PC-3 (cell line): ENCODE results near the gene MRPS27. TPM values are rescaled to one million over a fixed set of nuclear protein-coding genes. Genes with fewer than 3 reads are reported as not detected.

Source experiments
- ATAC-seq: fragments of 200-7000 bp; cut with Tn5 transposase; 2 replicates; pipeline ENCODE4 v1.9.1; 2020; ENCODE audit warnings: mild to moderate bottlenecking, moderate library complexity
- BruUV-seq: library from RNA; stranded (reverse); fragments of 400-500 nt; replicated peaks from 2 replicates; lab custom pipeline; 2021; lab: Mats Ljungman, UMichigan
- CTCF ChIA-PET: fragments of 300-600 bp; sonication (Branson Sonifier 250); formaldehyde crosslinking; loops from one replicate; lab custom pipeline; 2022; ENCODE audit warnings: antibody characterized with exemption; lab: Charles Lee
- POLR2A ChIA-PET: fragments of 300-600 bp; sonication (Branson Sonifier 250); formaldehyde crosslinking; loops from one replicate; lab custom pipeline; 2022; ENCODE audit warnings: antibody characterized with exemption; ENCODE audit not compliant: unreplicated experiment; lab: Charles Lee
- DNase-seq: peaks from one replicate; pipeline ENCODE4 v3.0.0-alpha.2; 2015
- H2AFZ ChIP-seq: fragments of 300-600 bp; sonication (generic); 2 replicates; pipeline ENCODE4 v1.6.0; 2016; ENCODE audit warnings: antibody characterized with exemption, low read length
- H3F3A ChIP-seq: fragments of 300-600 bp; sonication (generic); one replicate; pipeline ENCODE4 v1.6.0; 2017; ENCODE audit warnings: antibody characterized with exemption, low read length, control low read depth, mild to moderate bottlenecking; ENCODE audit not compliant: unreplicated experiment
- H3K27ac ChIP-seq: fragments of 300-600 bp; sonication (generic); 2 replicates; pipeline ENCODE4 v1.5.1; 2016; ENCODE audit warnings: mild to moderate bottlenecking, low read length
- H3K27me3 ChIP-seq: fragments of 300-600 bp; sonication (generic); 2 replicates; pipeline ENCODE4 v1.6.1; 2016; ENCODE audit warnings: low read length, mixed read lengths
- H3K36me3 ChIP-seq: fragments of 300-600 bp; sonication (generic); 2 replicates; pipeline ENCODE4 v1.6.1; 2016; ENCODE audit warnings: low read depth, mixed run types, low read length, mixed read lengths
- H3K4me1 ChIP-seq: fragments of 300-600 bp; sonication (generic); 2 replicates; pipeline ENCODE4 v1.5.1; 2016; ENCODE audit warnings: low read length; ENCODE audit not compliant: insufficient read depth
- H3K4me2 ChIP-seq: fragments of 300-600 bp; sonication (generic); 2 replicates; pipeline ENCODE4 v1.6.0; 2016; ENCODE audit warnings: low read length
- H3K4me3 ChIP-seq: fragments of 300-600 bp; sonication (generic); 2 replicates; pipeline ENCODE4 v1.5.1; 2016; ENCODE audit warnings: mild to moderate bottlenecking, low read length, mixed read lengths
- H3K79me2 ChIP-seq: fragments of 300-600 bp; sonication (generic); 2 replicates; pipeline ENCODE4 v1.6.1; 2017; ENCODE audit warnings: low read length, mixed read lengths
- H3K9ac ChIP-seq: fragments of 300-600 bp; sonication (generic); 2 replicates; pipeline ENCODE4 v1.6.0; 2016; ENCODE audit warnings: mild to moderate bottlenecking, low read length
- H3K9me2 ChIP-seq: fragments of 300-600 bp; sonication (generic); replicated peaks from 2 replicates; pipeline ENCODE4 v1.6.1; 2016; ENCODE audit warnings: mixed run types, low read length, mixed read lengths
- H3K9me3 ChIP-seq: fragments of 300-600 bp; sonication (generic); 2 replicates; pipeline ENCODE4 v1.6.1; 2016; ENCODE audit warnings: low read length, mixed read lengths
- H4K20me1 ChIP-seq: fragments of 300-600 bp; sonication (generic); 2 replicates; pipeline ENCODE4 v1.6.1; 2016; ENCODE audit warnings: low read length, mixed read lengths
- CTCF ChIP-seq: fragments of 300-600 bp; sonication (generic); conservative IDR thresholded peaks from 2 replicates; pipeline ENCODE4 v1.5.1; 2017; ENCODE audit warnings: antibody characterized with exemption, low read depth, mild to moderate bottlenecking, low read length
- EZH2 ChIP-seq: fragments of 300-600 bp; sonication (generic); IDR thresholded peaks from one replicate; pipeline ENCODE4 v1.6.1; 2017; ENCODE audit warnings: antibody characterized with exemption, mild to moderate bottlenecking, low read length; ENCODE audit not compliant: unreplicated experiment
- EZH2phosphoT487 ChIP-seq: fragments of 300-600 bp; sonication (generic); IDR thresholded peaks from 2 replicates; pipeline ENCODE4 v1.6.1; 2018; ENCODE audit warnings: mild to moderate bottlenecking, antibody characterized with exemption, low read length, borderline replicate concordance
- intact Hi-C: fragments of 100-400 bp; cut with micrococcal nuclease; formaldehyde crosslinking; loops from 2 replicates; pipeline ENCODE4 v1.9.0; 2023
- total RNA-seq: library from RNA; depleted of rRNA; stranded (reverse); fragments of >200 nt; gene quantifications from 2 replicates; pipeline ENCODE4 v1.2.3, GENCODE V29; 2014

MRPS27 gene
- total RNA-seq, 1 experiment from 2014 or later = 59.0 TPM

DNA sequence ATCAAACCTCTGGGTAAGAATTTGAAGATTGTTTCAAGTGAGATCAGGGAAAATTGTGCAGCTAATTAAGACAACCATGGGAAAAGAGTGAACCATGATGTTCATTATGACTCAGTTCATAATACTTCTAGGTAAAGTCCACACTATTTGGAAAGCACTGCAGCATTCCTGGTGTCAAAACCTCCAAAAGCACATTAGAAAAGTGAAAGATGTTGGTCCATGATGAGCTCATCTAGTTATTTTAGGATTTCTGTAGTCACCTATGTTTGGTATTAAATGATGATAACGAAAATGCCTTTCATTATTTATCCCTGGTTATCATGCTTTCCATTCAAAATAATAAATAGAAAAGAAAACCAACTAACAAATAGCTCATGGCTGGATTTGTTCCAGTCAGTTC is 49.3 kb upstream of the MRPS27 start:
- Histone ChIP-seq H2AFZ (no peak overlapping the region), H3K4me1 (0 out of 2 replicates have a peak, but pooled peaks cover 4% of the 10 kb centered on the region), H3K4me2 (no peak overlapping the region), H3K9me3 (no peaks in the 10 kb centered on the region), H3K4me3 (no peak overlapping the region), H3K9ac (no peak overlapping the region), H3K27ac (no peak overlapping the region), H4K20me1 (no peaks in the 10 kb centered on the region), H3F3A (no peaks in the 10 kb centered on the region), H3K9me2 (no peaks in the 10 kb centered on the region), H3K79me2 (no peaks in the 10 kb centered on the region), H3K36me3 (no peaks in the 10 kb centered on the region), H3K27me3 (no peaks in the 10 kb centered on the region)
- no peak for TF ChIP-seq EZH2phosphoT487
- TF ChIP-seq CTCF = no peak
- no peak for TF ChIP-seq EZH2
- DNase-seq (no peak), ATAC-seq (no peak)
- CTCF ChIA-PET = no interaction called here
- POLR2A ChIA-PET = no interaction called here
- BruUV-seq = no TSS peak
- intact Hi-C loops = loop anchor here (5.0 kb wide), 1 partner anchor 448 kb away; the partner anchor contains the start of gene TNPO1

- no peaks in the 10 kb centered on the region for H3K36me3 ChIP-seq
- no peaks in the 10 kb centered on the region for H3F3A ChIP-seq
- DNase-seq (no peak), ATAC-seq (no peak)
- no peaks in the 10 kb centered on the region for H3K79me2 ChIP-seq
- intact Hi-C loops = loop anchor here (5.0 kb wide), 1 partner anchor 449 kb away; the partner anchor contains the start of gene TNPO1
- no peaks in the 10 kb centered on the region for H3K27me3 ChIP-seq
- H3K4me1 ChIP-seq = peaks cover 10% of the 10 kb centered on the region
- TF ChIP-seq EZH2 = no peak
- no peak for TF ChIP-seq EZH2phosphoT487
- H3K9me2 ChIP-seq = no peaks in the 10 kb centered on the region
- no peak overlapping the region for H2AFZ ChIP-seq
- H3K4me3 ChIP-seq = no peak overlapping the region
- no peak overlapping the region for H3K9ac ChIP-seq
- H3K9me3 ChIP-seq = no peaks in the 10 kb centered on the region
- no peaks in the 10 kb centered on the region for H4K20me1 ChIP-seq
- no peak overlapping the region for H3K4me2 ChIP-seq
- BruUV-seq = no TSS peak
- H3K27ac ChIP-seq = no peak overlapping the region
- POLR2A ChIA-PET = interaction anchor here (0.6 kb wide), 1 partner anchor 19 kb away, joined by 4 read pairs; no protein-coding TSS in a partner anchor
- CTCF ChIA-PET = no interaction called here
Measured at GRCh38 chr5:72368271-72368670, 48.2 kb upstream of the MRPS27 start.

DNA sequence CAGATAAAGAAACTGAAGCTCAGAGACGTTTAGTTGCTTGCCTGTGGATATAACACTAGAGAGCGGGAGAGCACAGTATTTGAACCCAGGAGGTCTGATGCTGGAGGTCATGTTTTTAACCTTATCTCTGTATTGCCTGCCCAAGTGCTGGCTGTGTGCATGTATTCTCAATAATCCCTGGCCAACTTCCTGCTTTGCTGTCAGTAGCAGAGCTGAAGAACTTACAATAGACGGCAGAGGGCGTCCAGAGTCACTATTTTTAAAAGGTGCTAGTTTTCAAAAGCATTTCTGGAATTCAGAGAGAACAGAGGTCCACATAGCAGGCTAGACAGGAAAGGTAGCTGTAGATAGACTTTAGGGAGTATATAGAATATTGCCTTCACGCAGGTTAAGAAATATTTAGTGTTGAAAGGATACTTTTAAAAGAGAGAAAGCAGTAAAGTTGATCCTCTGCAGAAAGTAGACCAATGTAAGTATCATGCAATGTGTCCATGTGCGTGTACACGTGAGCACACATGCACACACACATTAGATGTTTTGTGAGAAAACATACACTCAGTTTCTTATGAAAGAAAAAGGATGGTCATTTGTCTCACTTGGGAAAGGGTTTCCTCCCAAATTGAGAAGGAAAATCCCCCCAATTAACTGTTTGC is 46.4 kb upstream of the MRPS27 start:
- POLR2A ChIA-PET = no interaction called here
- Histone ChIP-seq H3K27ac (no peak overlapping the region), H4K20me1 (no peaks in the 10 kb centered on the region), H2AFZ (no peak overlapping the region), H3K4me2 (no peak overlapping the region), H3K9me2 (no peaks in the 10 kb centered on the region), H3K4me1 (peaks cover 19% of the 10 kb centered on the region), H3K9ac (no peak overlapping the region), H3K79me2 (no peaks in the 10 kb centered on the region), H3F3A (no peaks in the 10 kb centered on the region), H3K36me3 (peaks cover 5% of the 10 kb centered on the region; the same call in 1 of the 2 replicates), H3K27me3 (no peaks in the 10 kb centered on the region), H3K4me3 (no peak overlapping the region), H3K9me3 (no peaks in the 10 kb centered on the region)
- no TSS peak for BruUV-seq
- TF ChIP-seq EZH2 = no peak
- peak; percentile 83 for TF ChIP-seq CTCF
- peak; percentile 73 for ATAC-seq
- peak; percentile 78 for DNase-seq
- intact Hi-C loops = loop anchor here (1.0 to 5.0 kb wide), 3 partner anchors 26 to 451 kb away; partner anchors contain the start of gene TNPO1
- CTCF ChIA-PET = interaction anchor here (0.6 to 2.2 kb wide), 5 partner anchors 11 to 554 kb away, joined by 3 to 10 read pairs (median 3); no protein-coding TSS in a partner anchor
